Measurements from ENCODE around the gene NTNG2. TPM values are rescaled to one million over a fixed set of nuclear protein-coding genes. Genes with fewer than 3 reads are reported as not detected.

Gene NTNG2
- total RNA-seq, 2 donors from 2014 or later: 0.26 to 2.0 TPM

- Histone ChIP-seq H3K9me3 (no peaks in the 10 kb centered on the region), H3K36me3 (replicated peaks in 1 of 2; ENCODE audit: insufficient read depth in 1 of 2, low read depth in 2 of 2) (no peaks in the 10 kb centered on the region), H3K27me3 (no peaks in the 10 kb centered on the region), H3K4me1 (no peaks in the 10 kb centered on the region), H3K4me3 (no peak overlapping the region), H3K27ac (no peak overlapping the region)
- TF ChIP-seq POLR2A (IDR thresholded peaks at IDR 0.05) (no peak), CTCF (IDR thresholded peaks at IDR 0.05) (no peak)
- no peak for ATAC-seq
- DNase-seq: no peak
- 25 to 27% methylated on average over 6 of the region's 6 CpGs for WGBS, 2 donors
- intact Hi-C loops (cut with DNase I): no loop called here
Observed at GRCh38 chr9:132124800-132125199, 37.1 kb upstream of the NTNG2 start.

DNA sequence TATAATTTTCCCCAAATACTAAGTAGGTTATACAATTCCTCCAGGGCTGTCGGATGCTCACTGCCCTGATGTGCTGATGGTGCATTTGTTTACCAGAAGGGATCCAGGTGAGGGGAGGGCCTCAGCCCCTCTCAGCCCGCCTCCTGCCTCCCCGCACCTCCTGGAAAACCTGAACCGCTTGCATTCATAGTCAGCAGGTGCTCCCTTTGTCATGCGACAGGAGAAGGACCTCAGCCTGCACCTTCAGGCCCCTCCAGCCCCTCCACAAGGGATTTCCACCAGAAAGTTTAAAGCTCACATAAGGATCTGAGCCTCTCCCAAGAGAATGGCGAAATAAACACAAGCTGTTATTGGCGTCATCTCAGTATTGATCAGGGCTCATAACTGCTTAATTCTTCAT, 36.5 kb upstream of the NTNG2 start:
- TF ChIP-seq CTCF (IDR thresholded peaks at IDR 0.05) (no peak), POLR2A (IDR thresholded peaks at IDR 0.05) (no peak)
- intact Hi-C loops (cut with DNase I): no loop called here
- Histone ChIP-seq H3K27me3 (no peaks in the 10 kb centered on the region), H3K4me3 (no peak overlapping the region), H3K27ac (no peak overlapping the region), H3K36me3 (replicated peaks in 1 of 2; ENCODE audit: insufficient read depth in 1 of 2, low read depth in 2 of 2) (no peaks in the 10 kb centered on the region), H3K9me3 (no peaks in the 10 kb centered on the region), H3K4me1 (no peaks in the 10 kb centered on the region)
- DNase-seq: no peak
- ATAC-seq: no peak
- 19 to 51% methylated on average over 3 to 7 of the region's 7 CpGs for WGBS, 2 donors

GRCh38 chr9:132125944-132126679, 35.7 kb upstream of the NTNG2 start:
- no peak for ATAC-seq
- H3K36me3 ChIP-seq (replicated peaks in 1 of 2; ENCODE audit: insufficient read depth in 1 of 2, low read depth in 2 of 2): no peaks in the 10 kb centered on the region
- TF ChIP-seq CTCF (IDR thresholded peaks at IDR 0.05) (no peak), POLR2A (IDR thresholded peaks at IDR 0.05) (no peak)
- no peaks in the 10 kb centered on the region for H3K4me1 ChIP-seq
- H3K27ac ChIP-seq: no peak overlapping the region
- H3K27me3 ChIP-seq: no peaks in the 10 kb centered on the region
- intact Hi-C loops (cut with DNase I): no loop called here
- WGBS, 2 donors: 38 to 41% methylated on average over 20 of the region's 20 CpGs
- DNase-seq: no peak
- H3K4me3 ChIP-seq: no peak overlapping the region
- H3K9me3 ChIP-seq: no peaks in the 10 kb centered on the region

DNA sequence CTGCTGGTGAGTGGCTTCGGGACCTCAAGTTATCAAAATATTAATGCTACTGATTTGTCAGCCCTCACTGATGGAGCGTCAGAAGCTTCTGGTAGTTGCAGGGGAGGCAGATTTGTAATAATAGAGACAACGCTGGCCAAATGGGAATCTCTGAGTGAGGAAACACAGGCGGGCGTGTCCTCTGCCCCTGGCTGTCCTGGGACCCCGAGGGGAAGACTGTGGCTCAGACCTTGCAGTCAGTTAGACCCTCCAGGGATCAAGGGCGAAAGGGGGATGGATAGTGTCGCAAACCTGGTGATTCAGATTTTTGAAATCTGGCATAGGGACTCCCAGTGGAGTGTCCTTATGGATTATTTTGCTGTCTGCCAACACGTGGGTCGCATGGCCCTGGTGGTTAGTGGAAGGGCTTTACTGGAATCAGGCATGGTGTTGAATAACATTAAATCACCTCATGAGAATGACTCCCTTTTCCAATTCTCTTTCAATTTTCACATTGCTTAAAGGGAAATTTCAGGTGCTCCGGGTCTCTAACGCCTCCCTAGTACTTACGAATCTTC, 35.1 kb upstream of the NTNG2 start:
- Histone ChIP-seq H3K9me3 (no peaks in the 10 kb centered on the region), H3K36me3 (replicated peaks in 1 of 2; ENCODE audit: insufficient read depth in 1 of 2, low read depth in 2 of 2) (no peaks in the 10 kb centered on the region), H3K4me3 (no peak overlapping the region), H3K27ac (no peak overlapping the region), H3K27me3 (no peaks in the 10 kb centered on the region), H3K4me1 (no peaks in the 10 kb centered on the region)
- 52 to 61% methylated on average over 10 to 13 of the region's 13 CpGs for WGBS, 2 donors
- TF ChIP-seq POLR2A (IDR thresholded peaks at IDR 0.05): no peak
- no peak for TF ChIP-seq CTCF (IDR thresholded peaks at IDR 0.05)
- no peak for ATAC-seq
- intact Hi-C loops (cut with DNase I): no loop called here
- no peak for DNase-seq

Measured in body of pancreas (tissue), 4 donors.